Measurements from ENCODE around the gene KAZN. TPM values are rescaled to one million over a fixed set of nuclear protein-coding genes. Genes with fewer than 3 reads are reported as not detected.
A peak's percentile ranks its signal among the peaks of the same experiment; 100 is the strongest.

The KAZN gene
- total and polyA plus RNA-seq, 2 of the 8 experiments (the other 6 are each of a cell fraction or from before 2014, with no cell fraction given), result 3.7 to 11.8 TPM

- no peak for TF ChIP-seq POLR2AphosphoS5 (IDR thresholded peaks at IDR 0.05; ENCODE audit: low read depth, low read length)
- peak; percentile 21 for TF ChIP-seq ASH2L (IDR thresholded peaks at IDR 0.05; ENCODE audit: low read length)
- no peak for TF ChIP-seq NANOG (IDR thresholded peaks at IDR 0.05; ENCODE audit: insufficient read depth, low read depth, low read length, poor library complexity, severe bottlenecking)
- no peak for TF ChIP-seq MAFK (IDR thresholded peaks at IDR 0.05; ENCODE audit: low read depth, low read length)
- TF ChIP-seq RNF2 (IDR thresholded peaks at IDR 0.05; ENCODE audit: borderline replicate concordance, low read depth, low read length, missing control alignments, poor library complexity, severe bottlenecking), result no peak
- TF ChIP-seq SUZ12 (IDR thresholded peaks at IDR 0.05; ENCODE audit: low read length), result no peak
- TF ChIP-seq SIX5 (IDR thresholded peaks at IDR 0.05; ENCODE audit: low read depth, low read length), result no peak
- TF ChIP-seq RFX5 (IDR thresholded peaks at IDR 0.05; ENCODE audit: borderline replicate concordance, low read depth, low read length), result no peak
- no peak for TF ChIP-seq SRF (IDR thresholded peaks at IDR 0.05; ENCODE audit: low read depth, low read length)
- no peak for TF ChIP-seq JUN (IDR thresholded peaks at IDR 0.05; ENCODE audit: low read depth, low read length)
- TF ChIP-seq E2F6 (IDR thresholded peaks at IDR 0.05), result no peak
- no peak for TF ChIP-seq FOSL1 (IDR thresholded peaks at IDR 0.05; ENCODE audit: insufficient read depth, low read depth, low read length)
- TF ChIP-seq BACH1 (IDR thresholded peaks at IDR 0.05; ENCODE audit: low read length), result no peak
- no peak for TF ChIP-seq USF2 (IDR thresholded peaks at IDR 0.05; ENCODE audit: low read length)
- no peak for TF ChIP-seq POU5F1 (IDR thresholded peaks at IDR 0.05; ENCODE audit: low read depth, low read length)
- 0 out of 2 replicates have a peak, but pooled peaks have one; percentile 11 for TF ChIP-seq CEBPB (IDR thresholded peaks at IDR 0.05; ENCODE audit: low read depth, low read length)
- no peak for TF ChIP-seq CHD1 (IDR thresholded peaks at IDR 0.05; ENCODE audit: low read depth, low read length)
Measured at GRCh38 chr1:14597343-14598006, 1.0 kb upstream of the KAZN start (continued).
